ENCODE data around the gene OR7C2.

DNA sequence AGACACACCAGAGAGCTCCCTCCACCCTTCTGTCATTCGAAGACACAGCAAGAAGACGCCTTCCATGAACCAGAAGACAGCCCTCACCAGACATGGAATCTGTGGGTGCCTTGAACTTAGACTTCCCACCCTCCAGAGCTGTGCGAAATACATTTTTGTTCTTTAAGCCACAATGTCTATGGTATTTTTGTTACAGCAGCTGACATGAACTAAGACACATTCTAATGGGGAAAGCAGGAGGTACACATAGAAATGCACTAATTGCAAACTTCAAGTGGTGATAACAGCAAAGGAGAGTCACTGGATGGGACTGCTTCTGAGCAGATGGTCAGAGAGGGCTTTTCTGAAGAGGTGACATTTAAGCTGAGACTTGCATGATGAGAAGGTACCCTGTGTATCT lies 16.2 kb downstream of the OR7C2 start:
- no peak for TF ChIP-seq CTCF (IDR thresholded peaks at IDR 0.05)
- no peak for TF ChIP-seq POLR2AphosphoS5 (IDR thresholded peaks at IDR 0.05)
- TF ChIP-seq POLR2A (IDR thresholded peaks at IDR 0.05; ENCODE audit: low read depth), result no peak
- TF ChIP-seq EP300 (IDR thresholded peaks at IDR 0.05), result no peak

Measured in esophagus muscularis mucosa (tissue), 4 donors.